K562 (cell line): ENCODE results near the gene PHF5A. TPM values are rescaled to one million over a fixed set of nuclear protein-coding genes. Genes with fewer than 3 reads are reported as not detected.

Source experiments
- KHSRP ChIP-seq: fragments of 450-650 bp; IDR thresholded peaks from 2 replicates; pipeline ENCODE4 v1.6.1; 2017
- MGA ChIP-seq: fragments of 450-650 bp; IDR thresholded peaks from 2 replicates; pipeline ENCODE4 v1.6.1; 2016; ENCODE audit warnings: mild to moderate bottlenecking, moderate library complexity
- NR4A1 ChIP-seq, 2 experiments: fragments of 250-450 bp in 1 of 2; fragments of 450-650 bp in 1 of 2; sonication (Bioruptor Pico) in 1 of 2; IDR thresholded peaks; 2 replicates each; pipeline versions ENCODE4 v1.4.0 to v1.6.1; 2016 to 2020; ENCODE audit warnings: mild to moderate bottlenecking in 2 of 2, missing compliant biosample characterization in 1 of 2, missing genetic modification characterization in 1 of 2, moderate library complexity in 1 of 2
- POLR2A ChIP-seq: fragments of 450-650 bp; conservative IDR thresholded peaks from 2 replicates; pipeline ENCODE4 v1.6.1; 2016
- PRPF4 ChIP-seq: fragments of 200-400 bp; formaldehyde crosslinking; IDR thresholded peaks from one replicate; pipeline ENCODE4 v1.6.1; 2017; ENCODE audit warnings: low read length, low read depth, mild to moderate bottlenecking; ENCODE audit not compliant: insufficient read depth, poor library complexity, severe bottlenecking
- SRSF1 ChIP-seq: fragments of 200-400 bp; formaldehyde crosslinking; IDR thresholded peaks from 2 replicates; pipeline ENCODE4 v1.6.1; 2017; ENCODE audit warnings: mild to moderate bottlenecking, low read depth, low read length, moderate library complexity
- TAF7 ChIP-seq: fragments of 450-650 bp; IDR thresholded peaks from 2 replicates; pipeline ENCODE4 v1.6.1; 2016; ENCODE audit warnings: missing genetic modification characterization, missing compliant biosample characterization
- TFAM ChIP-seq: fragments of 250-450 bp; sonication (Bioruptor Pico); conservative IDR thresholded peaks from 2 replicates; pipeline ENCODE4 v1.5.0; 2021; ENCODE audit warnings: mild to moderate bottlenecking, moderate library complexity
- XRCC4 ChIP-seq: IDR thresholded peaks from one replicate; pipeline ENCODE4 v1.6.1; 2011; ENCODE audit not compliant: insufficient read depth, insufficient read length; ENCODE audit errors: extremely low read depth
- ZNF146 ChIP-seq: IDR thresholded peaks from one replicate; pipeline ENCODE4 v1.6.1; 2018; ENCODE audit warnings: missing compliant biosample characterization; ENCODE audit not compliant: unreplicated experiment
- polyA plus RNA-seq, 8 experiments: library from polyadenylated mRNA; depleted of rRNA in 4 of 8; stranded (reverse) in 5 of 8; unstranded in 3 of 8; fragments of >200 nt; fragmentation: Nextera tagmentation in 2 of 8; fragmentation: Illumina TruSeq in 1 of 8; extraction: Ambion mirVana in 2 of 8; extraction: Trizol in 1 of 8; gene quantifications; 2 replicates each; pipeline versions ENCODE4 v1.2.1 to v1.2.3, GENCODE V29; 2011 to 2014; ENCODE audit warnings: inconsistent platforms in 1 of 8, missing spikeins in 1 of 8
- total RNA-seq, 7 experiments: library from RNA; depleted of rRNA in 6 of 7; stranded (reverse); fragments of >200 nt in 6 of 7; fragmentation: Illumina TruSeq in 2 of 7; extraction: Trizol in 2 of 7; gene quantifications; 2 replicates each; pipeline versions ENCODE4 v1.2.1 to v1.2.3, GENCODE V29; 2011 to 2021; ENCODE audit warnings: low replicate concordance in 1 of 7
- TF ChIP-seq, protein P1 (sequence below): fragments of 450-650 bp; IDR thresholded peaks from 2 replicates; pipeline ENCODE4 v1.6.1; 2017; ENCODE audit warnings: antibody characterized with exemption
- TF ChIP-seq, protein P2 (sequence below): fragments of 250-450 bp; sonication (Bioruptor Pico); IDR thresholded peaks from 2 replicates; pipeline ENCODE4 v1.8.0; 2022; ENCODE audit warnings: inconsistent platforms

The PHF5A gene
- total and polyA plus RNA-seq, 9 of the 15 experiments (the other 6 are each of a cell fraction or from before 2014, with no cell fraction given): 14.2 to 144 (median 101) TPM

- TF ChIP-seq MGA: 0 out of 2 replicates have a peak, but pooled peaks have one; percentile 57
- no peak for TF ChIP-seq SRSF1
- no peak for TF ChIP-seq NR4A1 (CRISPR knock-in tag; IDR thresholded peaks at IDR 0.05)
- TF ChIP-seq NR4A1 (tag; IDR thresholded peaks at IDR 0.05): no peak
- TF ChIP-seq KHSRP: no peak
- TF ChIP-seq POLR2A: peak; percentile 99
- no peak for TF ChIP-seq TFAM
- TF ChIP-seq TAF7 (tag): peak; percentile 78; the same call in 1 of the 2 replicates
- TF ChIP-seq XRCC4: no peak
- TF ChIP-seq, protein P1, sequence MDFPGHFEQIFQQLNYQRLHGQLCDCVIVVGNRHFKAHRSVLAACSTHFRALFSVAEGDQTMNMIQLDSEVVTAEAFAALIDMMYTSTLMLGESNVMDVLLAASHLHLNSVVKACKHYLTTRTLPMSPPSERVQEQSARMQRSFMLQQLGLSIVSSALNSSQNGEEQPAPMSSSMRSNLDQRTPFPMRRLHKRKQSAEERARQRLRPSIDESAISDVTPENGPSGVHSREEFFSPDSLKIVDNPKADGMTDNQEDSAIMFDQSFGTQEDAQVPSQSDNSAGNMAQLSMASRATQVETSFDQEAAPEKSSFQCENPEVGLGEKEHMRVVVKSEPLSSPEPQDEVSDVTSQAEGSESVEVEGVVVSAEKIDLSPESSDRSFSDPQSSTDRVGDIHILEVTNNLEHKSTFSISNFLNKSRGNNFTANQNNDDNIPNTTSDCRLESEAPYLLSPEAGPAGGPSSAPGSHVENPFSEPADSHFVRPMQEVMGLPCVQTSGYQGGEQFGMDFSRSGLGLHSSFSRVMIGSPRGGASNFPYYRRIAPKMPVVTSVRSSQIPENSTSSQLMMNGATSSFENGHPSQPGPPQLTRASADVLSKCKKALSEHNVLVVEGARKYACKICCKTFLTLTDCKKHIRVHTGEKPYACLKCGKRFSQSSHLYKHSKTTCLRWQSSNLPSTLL: no peak
- TF ChIP-seq, protein P2, sequence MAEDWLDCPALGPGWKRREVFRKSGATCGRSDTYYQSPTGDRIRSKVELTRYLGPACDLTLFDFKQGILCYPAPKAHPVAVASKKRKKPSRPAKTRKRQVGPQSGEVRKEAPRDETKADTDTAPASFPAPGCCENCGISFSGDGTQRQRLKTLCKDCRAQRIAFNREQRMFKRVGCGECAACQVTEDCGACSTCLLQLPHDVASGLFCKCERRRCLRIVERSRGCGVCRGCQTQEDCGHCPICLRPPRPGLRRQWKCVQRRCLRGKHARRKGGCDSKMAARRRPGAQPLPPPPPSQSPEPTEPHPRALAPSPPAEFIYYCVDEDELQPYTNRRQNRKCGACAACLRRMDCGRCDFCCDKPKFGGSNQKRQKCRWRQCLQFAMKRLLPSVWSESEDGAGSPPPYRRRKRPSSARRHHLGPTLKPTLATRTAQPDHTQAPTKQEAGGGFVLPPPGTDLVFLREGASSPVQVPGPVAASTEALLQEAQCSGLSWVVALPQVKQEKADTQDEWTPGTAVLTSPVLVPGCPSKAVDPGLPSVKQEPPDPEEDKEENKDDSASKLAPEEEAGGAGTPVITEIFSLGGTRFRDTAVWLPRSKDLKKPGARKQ (CRISPR knock-in tag): no peak
- peak; percentile 65 for TF ChIP-seq PRPF4
- no peak for TF ChIP-seq ZNF146 (CRISPR knock-in tag)
Measured at GRCh38 chr22:41446639-41447434, 21.7 kb downstream of the PHF5A start, which contains the start of gene TOB2 (continued).
